ENCODE measurements around the gene PCNT.

- TF ChIP-seq CTCF (IDR thresholded peaks at IDR 0.05; ENCODE audit: low read depth, low read length, poor library complexity, severe bottlenecking) (no peak), EZH2phosphoT487 (IDR thresholded peaks at IDR 0.05; ENCODE audit: borderline replicate concordance, low read length) (no peak)
These were observed 112.7 kb downstream of the PCNT start for GRCh38 chr21:46436621-46437020.

Data from DOHH2 (cell line).